HCT116 (cell line): ENCODE measurements around the gene FDCSP. TPM values are rescaled to one million over a fixed set of nuclear protein-coding genes. Genes with fewer than 3 reads are reported as not detected.

Source experiments
- ATAC-seq: fragments of 200-7000 bp; cut with Tn5 transposase; 2 replicates; pipeline ENCODE4 v1.9.1; 2020; ENCODE audit warnings: mild to moderate bottlenecking, moderate library complexity
- BruUV-seq: library from RNA; stranded (reverse); fragments of 400-500 nt; replicated peaks from 2 replicates; lab custom pipeline; 2021; lab: Mats Ljungman, UMichigan
- CTCF ChIA-PET: fragments of 300-600 bp; sonication (Branson Sonifier 250); formaldehyde crosslinking; loops from one replicate; lab custom pipeline; 2021; ENCODE audit warnings: antibody characterized with exemption; lab: Charles Lee
- POLR2A ChIA-PET: fragments of 300-600, 350-600 bp; sonication (Branson Sonifier 250); formaldehyde crosslinking; loops from one replicate; lab custom pipeline; 2021; ENCODE audit warnings: antibody characterized with exemption; lab: Charles Lee
- RAD21 ChIA-PET, 2 experiments: fragments of 300-600 bp; sonication (Branson Sonifier 250); formaldehyde crosslinking; loops; one replicate each; lab custom pipeline; 2023; ENCODE audit warnings: low total read pairs in 2 of 2; ENCODE audit not compliant: uncharacterized antibody in 2 of 2, unreplicated experiment in 2 of 2, low non-redundant PET in 1 of 2; lab: Charles Lee
- DNase-seq: peaks from one replicate; pipeline ENCODE4 v3.0.0-alpha.2; 2010; ENCODE audit warnings: low read depth, low spot score
- H2AFZ ChIP-seq: fragments of 200-600 bp; shearing (Covaris generic), sonication (generic); 2 replicates; pipeline ENCODE4 v1.6.1; 2017; ENCODE audit warnings: low read depth, mixed run types, mixed read lengths, antibody characterized with exemption, low read length; ENCODE audit not compliant: poor library complexity, severe bottlenecking
- H3K27ac ChIP-seq: 2 replicates; pipeline ENCODE4 v1.5.1; 2012; ENCODE audit warnings: low read depth, low read length
- H3K27me3 ChIP-seq: fragments of 200-600 bp; sonication (generic); 2 replicates; pipeline ENCODE4 v1.6.1; 2016; ENCODE audit warnings: mixed run types, low read length, mixed read lengths; ENCODE audit not compliant: insufficient read depth
- H3K36me3 ChIP-seq, 2 experiments: fragments of 200-500 bp in 1 of 2; fragments of 200-600 bp in 1 of 2; sonication (Bioruptor generic) in 1 of 2; sonication (generic) in 1 of 2; 2 replicates each; pipeline versions ENCODE4 v1.5.1 to v1.6.1; 2014 to 2016; ENCODE audit warnings: low read length in 2 of 2, inconsistent platforms in 1 of 2, mixed read lengths in 1 of 2, mixed run types in 1 of 2; ENCODE audit not compliant: insufficient read depth in 2 of 2, control insufficient read depth in 1 of 2
- H3K4me1 ChIP-seq, 2 experiments: fragments of 200-600 bp in 1 of 2; sonication (generic) in 1 of 2; 2 replicates each; pipeline versions ENCODE4 v1.5.1 to v1.6.1; 2012 to 2017; ENCODE audit warnings: low read length in 2 of 2, inconsistent platforms in 1 of 2, mild to moderate bottlenecking in 1 of 2, mixed read lengths in 1 of 2, mixed run types in 1 of 2, moderate library complexity in 1 of 2; ENCODE audit not compliant: insufficient read depth in 2 of 2, control insufficient read depth in 1 of 2
- H3K4me2 ChIP-seq: fragments of 200-600 bp; sonication (generic); 2 replicates; pipeline ENCODE4 v1.6.1; 2017; ENCODE audit warnings: mixed run types, low read length, mixed read lengths
- H3K4me3 ChIP-seq, 2 experiments: fragments of 200-600 bp in 1 of 2; sonication (generic) in 1 of 2; replicated peaks in 1 of 2; 2 replicates each; pipeline ENCODE4 v1.5.1; 2011 to 2016; ENCODE audit warnings: low read length in 2 of 2, control low read depth in 1 of 2, low read depth in 1 of 2, mild to moderate bottlenecking in 1 of 2, mixed read lengths in 1 of 2, mixed run types in 1 of 2
- H3K79me2 ChIP-seq: fragments of 200-600 bp; sonication (generic); 2 replicates; pipeline ENCODE4 v1.6.1; 2017; ENCODE audit warnings: mild to moderate bottlenecking, mixed run types, low read length, moderate library complexity, mixed read lengths; ENCODE audit not compliant: insufficient read depth
- H3K9ac ChIP-seq: fragments of 200-600 bp; sonication (generic); 2 replicates; pipeline ENCODE4 v1.6.1; 2016; ENCODE audit warnings: low read length, mixed read lengths
- H3K9me2 ChIP-seq: fragments of 200-600 bp; sonication (generic), shearing (Covaris generic); 2 replicates; pipeline ENCODE4 v1.6.1; 2017; ENCODE audit warnings: mixed run types, mild to moderate bottlenecking, moderate library complexity; ENCODE audit not compliant: insufficient read depth
- H3K9me3 ChIP-seq, 2 experiments: fragments of 200-500 bp in 1 of 2; fragments of 200-600 bp in 1 of 2; sonication (Bioruptor generic) in 1 of 2; sonication (generic) in 1 of 2; 2 replicates each; pipeline ENCODE4 v1.6.1; 2014 to 2017; ENCODE audit warnings: low read length in 2 of 2, mixed read lengths in 2 of 2, inconsistent platforms in 1 of 2, low read depth in 1 of 2, mild to moderate bottlenecking in 1 of 2, mixed run types in 1 of 2, moderate library complexity in 1 of 2; ENCODE audit not compliant: control insufficient read depth in 1 of 2, insufficient read depth in 1 of 2
- H4K20me1 ChIP-seq: fragments of 200-600 bp; sonication (generic), shearing (Covaris generic); 2 replicates; pipeline ENCODE4 v1.6.1; 2017; ENCODE audit warnings: mixed run types, mild to moderate bottlenecking, moderate library complexity; ENCODE audit not compliant: insufficient read depth
- CBX3 ChIP-seq: IDR thresholded peaks from 2 replicates; pipeline ENCODE4 v1.6.1; 2012; ENCODE audit warnings: low read depth
- CEBPB ChIP-seq: IDR thresholded peaks from 2 replicates; pipeline ENCODE4 v1.6.1; 2012; ENCODE audit warnings: low read depth
- ELF1 ChIP-seq: IDR thresholded peaks from 2 replicates; pipeline ENCODE4 v1.6.1; 2012; ENCODE audit warnings: low read depth, borderline replicate concordance
- EZH2phosphoT487 ChIP-seq: fragments of 200-600 bp; IDR thresholded peaks from 2 replicates; pipeline ENCODE4 v1.6.1; 2018; ENCODE audit warnings: antibody characterized with exemption, borderline replicate concordance
- FOSL1 ChIP-seq: IDR thresholded peaks from 2 replicates; pipeline ENCODE4 v1.6.1; 2012; ENCODE audit warnings: low read depth
- JUND ChIP-seq: IDR thresholded peaks from 2 replicates; pipeline ENCODE4 v1.6.1; 2012
- RAD21 ChIP-seq: IDR thresholded peaks from 2 replicates; pipeline ENCODE4 v1.6.1; 2012; ENCODE audit warnings: low read depth, mild to moderate bottlenecking
- SIN3A ChIP-seq: IDR thresholded peaks from 2 replicates; pipeline ENCODE4 v1.6.1; 2012; ENCODE audit warnings: low read depth
- SP1 ChIP-seq: IDR thresholded peaks from 2 replicates; pipeline ENCODE4 v1.6.1; 2012; ENCODE audit warnings: low read depth
- TCF7L2 ChIP-seq: IDR thresholded peaks from 2 replicates; pipeline ENCODE4 v1.7.0; 2011; ENCODE audit warnings: borderline replicate concordance, inconsistent platforms; ENCODE audit not compliant: insufficient read depth, insufficient read length; ENCODE audit errors: extremely low read depth
- ZBTB33 ChIP-seq: IDR thresholded peaks from 2 replicates; pipeline ENCODE4 v1.6.1; 2011; ENCODE audit warnings: mild to moderate bottlenecking, low read length, moderate library complexity; ENCODE audit not compliant: insufficient replicate concordance; ENCODE audit errors: extremely low read depth
- intact Hi-C: fragments of 100-400 bp; cut with micrococcal nuclease; formaldehyde crosslinking; loops from 2 replicates; pipeline ENCODE4 v1.10.0; 2022
- total RNA-seq: library from RNA; stranded (reverse); gene quantifications from one replicate; pipeline ENCODE4 v1.2.1, GENCODE V29; 2021; ENCODE audit not compliant: unreplicated experiment

Gene FDCSP
- total RNA-seq, 1 experiment from 2014 or later: not detected

GRCh38 chr4:70195425-70195824 is 30.5 kb upstream of the FDCSP start, which contains the start of gene ODAM:
Gene ODAM (plus strand): TSS chr4:70195725. CDS start chr4:70196544, 819 bp downstream.
- POLR2A ChIA-PET: no interaction called here
- Histone ChIP-seq H3K79me2 (no peaks in the 10 kb centered on the region), H3K4me3 (no peak within 1 kb of the TSS), H3K4me2 (no peak within 1 kb of the TSS), H3K9me3 (no peaks in the 10 kb centered on the region), H3K4me1 (no peaks in the 10 kb centered on the region), H3K27me3 (no peaks in the 10 kb centered on the region), H3K36me3 (no peaks in the 10 kb centered on the region), H2AFZ (no peak within 1 kb of the TSS), H3K9me2 (no peaks in the 10 kb centered on the region), H3K27ac (no peak within 1 kb of the TSS), H4K20me1 (no peaks in the 10 kb centered on the region), H3K9ac (no peak within 1 kb of the TSS)
- TF ChIP-seq RAD21 (no peak), ZBTB33 (no peak), TCF7L2 (no peak), CBX3 (no peak), JUND (no peak), FOSL1 (no peak), ELF1 (no peak), EZH2phosphoT487 (no peak), SIN3A (no peak), SP1 (no peak), CEBPB (no peak)
- intact Hi-C loops: no loop called here
- CTCF ChIA-PET: no interaction called here
- BruUV-seq: no TSS peak
- ATAC-seq: no peak
- DNase-seq: no peak
- RAD21 ChIA-PET: no interaction called here
